Measurements from ENCODE around the gene CYBC1.

Gene CYBC1

GRCh38 chr17:82439829-82440365 is 10.7 kb downstream of the CYBC1 start:
- no peak for TF ChIP-seq CTCF (IDR thresholded peaks at IDR 0.05; ENCODE audit: insufficient read depth, low read depth, low read length, missing control alignments)
- DNase-seq (ENCODE audit: low read depth) = no peak
- H3K4me3 ChIP-seq (ENCODE audit: low read depth, low read length) = no peak overlapping the region

GRCh38 chr17:82439194-82439828 is 11.2 kb downstream of the CYBC1 start:
- DNase-seq (ENCODE audit: low read depth) = no peak
- no peak overlapping the region for H3K4me3 ChIP-seq (ENCODE audit: low read depth, low read length)
- no peak for TF ChIP-seq CTCF (IDR thresholded peaks at IDR 0.05; ENCODE audit: insufficient read depth, low read depth, low read length, missing control alignments)

- no peak for DNase-seq (ENCODE audit: low read depth)
- H3K4me3 ChIP-seq (ENCODE audit: low read depth, low read length) = no peak overlapping the region
- TF ChIP-seq CTCF (IDR thresholded peaks at IDR 0.05; ENCODE audit: insufficient read depth, low read depth, low read length, missing control alignments) = no peak
These were observed 12.0 kb downstream of the CYBC1 start for GRCh38 chr17:82438401-82439193.

- DNase-seq (ENCODE audit: low read depth) = no peak
- no peak overlapping the region for H3K4me3 ChIP-seq (ENCODE audit: low read depth, low read length)
- no peak for TF ChIP-seq CTCF (IDR thresholded peaks at IDR 0.05; ENCODE audit: insufficient read depth, low read depth, low read length, missing control alignments)
These were observed 13.3 kb downstream of the CYBC1 start for GRCh38 chr17:82437325-82437668.

GRCh38 chr17:82436601-82437324 is 13.8 kb downstream of the CYBC1 start:
- TF ChIP-seq CTCF (IDR thresholded peaks at IDR 0.05; ENCODE audit: insufficient read depth, low read depth, low read length, missing control alignments) = no peak
- no peak overlapping the region for H3K4me3 ChIP-seq (ENCODE audit: low read depth, low read length)

GRCh38 chr17:82435601-82436583 is 14.7 kb downstream of the CYBC1 start:
- H3K4me3 ChIP-seq (ENCODE audit: low read depth, low read length) = no peak overlapping the region
- no peak for TF ChIP-seq CTCF (IDR thresholded peaks at IDR 0.05; ENCODE audit: insufficient read depth, low read depth, low read length, missing control alignments)
- no peak for DNase-seq (ENCODE audit: low read depth)

More at GRCh38 chr17:82436601-82437324, 13.8 kb downstream of the CYBC1 start:
- no peak for DNase-seq (ENCODE audit: low read depth)
